Cardiac fibroblast (primary cell): ENCODE results near the gene UBE2L6.

Experiments
- DNase-seq, 2 donors: peaks; one replicate each; pipeline versions ENCODE4 v3.0.0 to v3.0.0-alpha.2; 2010; ENCODE audit warnings: low read depth in 2 of 2
- H3K4me3 ChIP-seq, 2 donors: replicated peaks in 1 of 2; 1 replicate in 1 of 2; 2 replicates in 1 of 2; pipeline ENCODE4 v1.5.1; 2011; ENCODE audit warnings: low read depth in 2 of 2, low read length in 2 of 2, mild to moderate bottlenecking in 2 of 2, moderate library complexity in 1 of 2
- TF ChIP-seq, protein P1 (sequence below): IDR thresholded peaks from one replicate; pipeline ENCODE4 v1.5.1; 2011; ENCODE audit warnings: low read depth, mild to moderate bottlenecking, low read length, inconsistent platforms

The UBE2L6 gene

DNA sequence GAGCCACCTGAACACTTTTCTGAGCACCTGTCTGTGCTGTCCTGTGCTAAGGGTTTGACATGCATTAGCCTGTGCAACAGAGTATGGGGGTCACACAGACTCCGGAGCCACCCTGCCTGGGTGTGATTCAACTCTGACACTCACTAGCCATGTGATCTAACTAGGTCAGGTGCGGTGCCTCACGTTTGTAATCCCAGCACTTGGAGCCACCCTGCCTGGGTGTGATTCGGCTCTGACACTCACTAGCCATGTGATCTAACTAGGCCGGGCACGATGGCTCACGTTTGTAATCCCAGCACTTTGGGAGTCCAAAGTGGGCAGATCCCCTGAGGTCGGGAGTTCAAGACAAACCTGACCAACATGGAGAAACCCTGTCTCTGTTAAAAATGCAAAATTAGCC, 11.4 kb downstream of the UBE2L6 start:
- TF ChIP-seq, protein P1, sequence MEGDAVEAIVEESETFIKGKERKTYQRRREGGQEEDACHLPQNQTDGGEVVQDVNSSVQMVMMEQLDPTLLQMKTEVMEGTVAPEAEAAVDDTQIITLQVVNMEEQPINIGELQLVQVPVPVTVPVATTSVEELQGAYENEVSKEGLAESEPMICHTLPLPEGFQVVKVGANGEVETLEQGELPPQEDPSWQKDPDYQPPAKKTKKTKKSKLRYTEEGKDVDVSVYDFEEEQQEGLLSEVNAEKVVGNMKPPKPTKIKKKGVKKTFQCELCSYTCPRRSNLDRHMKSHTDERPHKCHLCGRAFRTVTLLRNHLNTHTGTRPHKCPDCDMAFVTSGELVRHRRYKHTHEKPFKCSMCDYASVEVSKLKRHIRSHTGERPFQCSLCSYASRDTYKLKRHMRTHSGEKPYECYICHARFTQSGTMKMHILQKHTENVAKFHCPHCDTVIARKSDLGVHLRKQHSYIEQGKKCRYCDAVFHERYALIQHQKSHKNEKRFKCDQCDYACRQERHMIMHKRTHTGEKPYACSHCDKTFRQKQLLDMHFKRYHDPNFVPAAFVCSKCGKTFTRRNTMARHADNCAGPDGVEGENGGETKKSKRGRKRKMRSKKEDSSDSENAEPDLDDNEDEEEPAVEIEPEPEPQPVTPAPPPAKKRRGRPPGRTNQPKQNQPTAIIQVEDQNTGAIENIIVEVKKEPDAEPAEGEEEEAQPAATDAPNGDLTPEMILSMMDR: no peak
- no peak for DNase-seq
- no peak overlapping the region for H3K4me3 ChIP-seq

DNA sequence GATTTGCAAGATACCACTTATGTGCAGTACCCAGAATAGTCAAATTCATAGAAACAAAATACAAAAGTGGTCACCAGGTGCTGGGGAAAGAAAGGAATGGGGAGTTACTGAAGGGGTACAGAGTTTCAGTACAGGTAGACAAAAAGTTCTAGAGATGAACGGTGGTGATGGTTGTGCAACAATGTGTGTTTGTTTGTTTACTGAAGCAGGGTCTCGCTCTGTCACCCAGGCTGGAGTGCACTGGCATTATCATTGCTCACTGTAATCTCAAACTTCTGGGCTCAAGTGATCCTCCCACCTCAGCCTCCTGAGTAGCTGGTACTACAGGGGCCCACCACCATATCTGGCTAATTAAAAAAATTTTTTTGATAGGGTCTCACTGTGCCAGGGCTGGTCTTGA, 12.1 kb downstream of the UBE2L6 start:
- no peak for DNase-seq
- TF ChIP-seq, protein P1: no peak
- no peak overlapping the region for H3K4me3 ChIP-seq

DNA sequence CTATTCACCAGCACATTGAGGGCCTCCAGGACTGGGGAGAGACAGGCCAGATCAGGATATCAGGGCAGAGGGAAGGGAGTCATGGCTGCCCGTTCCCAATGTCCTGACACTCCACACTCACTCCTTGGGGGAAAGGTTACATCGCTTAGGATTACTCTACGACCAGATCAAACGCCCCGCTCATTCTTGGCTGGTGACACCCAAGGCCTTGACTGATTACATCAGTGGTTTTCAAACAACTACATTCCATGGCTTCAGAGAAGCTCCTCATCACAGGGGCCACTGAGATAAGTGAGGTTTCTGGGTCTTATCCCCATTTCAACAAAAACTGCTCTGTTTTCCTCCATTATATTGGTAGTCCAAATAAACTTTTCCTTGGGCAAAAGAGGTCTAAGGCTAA, 15.0 kb downstream of the UBE2L6 start:
- TF ChIP-seq, protein P1: no peak
- DNase-seq: no peak
- no peak overlapping the region for H3K4me3 ChIP-seq

DNA sequence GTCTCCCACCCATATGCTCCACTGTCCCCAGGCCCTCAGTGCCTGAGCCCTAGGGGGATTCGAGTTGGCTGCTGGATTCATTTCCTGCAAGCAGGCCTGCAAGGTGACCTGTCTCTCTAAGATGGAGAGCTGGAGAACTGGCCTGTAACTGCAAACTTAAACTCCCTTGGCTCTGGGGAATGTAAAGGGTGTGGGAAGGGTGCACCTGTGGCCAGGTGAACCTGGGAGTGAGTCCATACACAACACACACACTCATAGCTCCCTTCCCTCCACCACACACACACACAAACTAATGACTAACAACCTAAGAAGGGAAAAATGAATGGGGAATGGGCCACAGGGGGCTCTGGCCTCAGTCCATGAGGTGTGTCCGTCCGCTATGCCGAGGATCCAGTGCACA, 15.5 kb downstream of the UBE2L6 start:
- TF ChIP-seq, protein P1: no peak
- no peak overlapping the region for H3K4me3 ChIP-seq
- DNase-seq: no peak

DNA sequence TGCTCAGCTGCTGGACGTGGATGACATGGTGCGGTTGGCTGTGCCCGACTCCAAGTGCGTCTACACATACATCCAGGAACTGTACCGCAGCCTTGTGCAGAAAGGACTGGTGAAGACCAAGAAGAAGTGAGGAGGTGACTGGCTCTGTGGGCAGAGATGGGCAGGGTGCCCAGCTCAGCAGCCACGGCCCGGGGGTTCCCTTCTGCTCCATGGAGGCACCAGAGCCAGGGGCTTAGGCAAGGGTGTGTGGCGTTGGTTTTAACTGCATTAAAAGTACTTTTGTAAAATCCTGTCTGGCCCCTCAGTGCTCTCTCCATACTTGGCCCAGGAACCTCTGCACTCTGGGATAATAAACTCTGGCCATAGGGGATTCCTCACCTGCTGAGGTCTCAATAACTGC, 17.5 kb downstream of the UBE2L6 start:
- H3K4me3 ChIP-seq: no peak overlapping the region
- DNase-seq: no peak
- TF ChIP-seq, protein P1: no peak

DNA sequence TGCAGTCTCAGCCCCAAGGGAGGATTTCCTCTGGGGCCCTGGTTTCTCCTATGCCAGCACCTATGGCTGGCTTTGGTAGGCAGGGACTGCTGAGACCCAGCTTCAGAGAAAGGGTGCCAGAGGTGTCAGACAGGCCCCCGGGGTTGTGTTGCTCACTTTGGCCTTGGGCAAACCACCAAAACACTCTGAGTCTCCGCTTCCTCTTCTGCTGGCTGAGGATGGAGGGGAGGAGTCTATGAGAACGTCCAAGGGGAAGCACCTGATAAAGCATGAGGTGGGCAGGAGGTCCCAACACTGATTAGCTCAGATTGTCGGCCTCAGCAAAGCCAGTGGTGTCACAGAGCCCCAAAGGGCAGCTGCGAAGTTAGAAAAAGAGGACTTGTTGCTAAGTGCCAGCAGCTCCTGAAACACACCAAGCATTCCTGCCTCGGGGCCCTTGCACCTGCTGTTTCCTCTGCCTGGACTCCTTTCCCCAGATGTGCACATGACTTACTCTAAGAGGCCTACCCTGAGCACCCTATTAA, 19.6 kb downstream of the UBE2L6 start:
- TF ChIP-seq, protein P1: no peak
- no peak overlapping the region for H3K4me3 ChIP-seq
- DNase-seq: no peak

DNA sequence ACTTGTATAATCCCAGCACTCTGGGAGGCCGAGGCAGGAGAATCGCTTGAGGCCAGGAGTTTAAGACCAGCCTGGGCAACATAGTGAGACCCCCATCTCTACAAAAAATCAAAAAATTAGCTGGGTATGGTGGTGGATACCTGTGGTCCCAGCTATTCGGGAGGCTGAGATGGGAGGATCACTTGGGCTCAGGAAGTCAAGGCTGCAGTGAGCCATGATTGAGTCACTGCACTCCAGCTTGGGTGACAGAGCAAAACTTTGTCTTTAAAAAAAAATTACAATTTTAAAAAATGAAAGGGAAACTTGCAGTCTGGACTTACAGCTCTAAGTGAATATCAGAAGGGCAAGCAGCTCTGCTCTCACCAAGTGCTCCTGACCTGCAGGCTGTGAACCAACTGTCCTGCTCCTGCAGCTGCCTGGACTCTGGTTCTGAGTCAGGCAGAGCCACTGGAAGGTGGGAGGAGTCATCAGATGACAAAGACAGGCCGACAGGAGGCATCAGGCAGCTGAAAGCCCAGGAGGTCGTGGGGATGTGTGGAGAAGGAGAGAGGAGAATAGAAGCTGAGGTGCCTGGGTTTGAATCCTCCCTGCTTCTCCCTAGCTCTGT, 20.5 kb downstream of the UBE2L6 start:
- peak; percentile 27 to 66 for DNase-seq
- no peak overlapping the region for H3K4me3 ChIP-seq
- TF ChIP-seq, protein P1: no peak
